ENCODE data around the gene VARS2.
A peak's percentile ranks its signal among the peaks of the same experiment; 100 is the strongest.

- peak; percentile 33 to 55 (median 39) for TF ChIP-seq CTCF (IDR thresholded peaks at IDR 0.05)
- TF ChIP-seq POLR2A (IDR thresholded peaks at IDR 0.05), result no peak
- TF ChIP-seq POLR2AphosphoS5 (IDR thresholded peaks at IDR 0.05; ENCODE audit: insufficient read depth in 1 of 2, low read depth in 1 of 2), result peak in 1 of 2 donors; percentile 33
Observed at GRCh38 chr6:30915591-30915946, 1.5 kb downstream of the VARS2 start.
